HepG2 (cell line): ENCODE measurements around the gene ITK. TPM values are rescaled to one million over a fixed set of nuclear protein-coding genes. Genes with fewer than 3 reads are reported as not detected.

Source experiments
- CREB1 ChIP-seq, 2 experiments: fragments of 450-650 bp in 1 of 2; IDR thresholded peaks; 2 replicates each; pipeline ENCODE4 v1.6.1; 2016 to 2017; ENCODE audit warnings: control low read depth in 1 of 2, mild to moderate bottlenecking in 1 of 2, missing compliant biosample characterization in 1 of 2, missing genetic modification characterization in 1 of 2
- E2F5 ChIP-seq: sonication (generic); formaldehyde crosslinking; conservative IDR thresholded peaks from 2 replicates; pipeline ENCODE4 v1.4.0; 2020; ENCODE audit warnings: missing genetic modification reagents
- HNRNPK ChIP-seq: fragments of 200-400 bp; formaldehyde crosslinking; IDR thresholded peaks from 2 replicates; pipeline ENCODE4 v1.6.1; 2018; ENCODE audit warnings: low read length, low read depth, moderate library complexity, mild to moderate bottlenecking; ENCODE audit not compliant: poor library complexity, severe bottlenecking
- ISX ChIP-seq: sonication (generic); formaldehyde crosslinking; conservative IDR thresholded peaks from 2 replicates; pipeline ENCODE4 v1.5.0; 2020; ENCODE audit warnings: missing genetic modification reagents
- RFX1 ChIP-seq: fragments of 450-650 bp; IDR thresholded peaks from 2 replicates; pipeline ENCODE4 v1.6.1; 2017
- SIN3A ChIP-seq: IDR thresholded peaks from 2 replicates; pipeline ENCODE4 v1.6.1; 2011; ENCODE audit warnings: low read depth, mild to moderate bottlenecking, control low read depth, low read length, borderline replicate concordance
- USF2 ChIP-seq, 2 experiments: sonication (generic) in 1 of 2; formaldehyde crosslinking in 1 of 2; IDR thresholded peaks; 2 replicates each; pipeline versions ENCODE4 v1.5.1 to v1.6.1; 2011 to 2020; ENCODE audit warnings: borderline replicate concordance in 1 of 2, low read depth in 1 of 2, low read length in 1 of 2, mild to moderate bottlenecking in 1 of 2, missing genetic modification reagents in 1 of 2, moderate library complexity in 1 of 2
- ZFYVE20 ChIP-seq: sonication (generic); formaldehyde crosslinking; IDR thresholded peaks from 2 replicates; pipeline ENCODE4 v1.8.0; 2023; ENCODE audit warnings: low read depth, mild to moderate bottlenecking, moderate library complexity, missing genetic modification reagents, borderline replicate concordance
- ZNF280D ChIP-seq: sonication (generic); formaldehyde crosslinking; IDR thresholded peaks from 2 replicates; pipeline ENCODE4 v1.5.1; 2020; ENCODE audit warnings: mild to moderate bottlenecking, missing genetic modification reagents
- ZNF383 ChIP-seq: sonication (generic); formaldehyde crosslinking; IDR thresholded peaks from 2 replicates; pipeline ENCODE4 v1.4.0; 2020; ENCODE audit warnings: missing genetic modification reagents, mild to moderate bottlenecking, borderline replicate concordance
- ZNF775 ChIP-seq: sonication (generic); formaldehyde crosslinking; IDR thresholded peaks from 2 replicates; pipeline ENCODE4 v1.4.0; 2020; ENCODE audit warnings: missing genetic modification reagents, mild to moderate bottlenecking, moderate library complexity, borderline replicate concordance
- ZNF780A ChIP-seq: sonication (generic); formaldehyde crosslinking; IDR thresholded peaks from 2 replicates; pipeline ENCODE4 v1.8.0; 2022; ENCODE audit warnings: mild to moderate bottlenecking, missing genetic modification reagents, moderate library complexity
- polyA plus RNA-seq, 8 experiments: library from polyadenylated mRNA; depleted of rRNA in 3 of 8; stranded (reverse) in 7 of 8; unstranded in 1 of 8; fragments of >200 nt; fragmentation: Illumina TruSeq in 4 of 8; extraction: Trizol in 4 of 8; gene quantifications; 2 replicates each; pipeline versions ENCODE4 v1.2.1 to v1.2.3, GENCODE V29; 2011 to 2016; ENCODE audit warnings: low read depth in 4 of 8, missing spikeins in 1 of 8, mixed read lengths in 1 of 8; ENCODE audit not compliant: insufficient read depth in 1 of 8
- total RNA-seq, 5 experiments: library from RNA; depleted of rRNA; stranded (reverse); fragments of >200 nt; fragmentation: Illumina TruSeq; extraction: Trizol; gene quantifications; 2 replicates each; pipeline ENCODE4 v1.2.3, GENCODE V29; 2016; ENCODE audit warnings: low read depth in 1 of 5
- TF ChIP-seq, protein P1 (sequence below): IDR thresholded peaks from 2 replicates; pipeline ENCODE4 v1.6.1; 2016
- TF ChIP-seq, protein P2 (sequence below): sonication (generic); formaldehyde crosslinking; IDR thresholded peaks from 2 replicates; pipeline ENCODE4 v1.4.0; 2020; ENCODE audit warnings: mild to moderate bottlenecking, missing genetic modification reagents
- TF ChIP-seq, protein P3 (sequence below): sonication (generic); formaldehyde crosslinking; IDR thresholded peaks from 2 replicates; pipeline ENCODE4 v1.4.0; 2020; ENCODE audit warnings: missing genetic modification reagents

ITK gene
- total and polyA plus RNA-seq, 2 of the 13 experiments (the other 11 are each of a cell fraction or from before 2014, with no cell fraction given), result 0.01 TPM; not detected in 1

GRCh38 chr5:157265714-157266285 is 85.2 kb downstream of the ITK start, which contains the start of gene CYFIP2 (continued):
- TF ChIP-seq, protein P1, sequence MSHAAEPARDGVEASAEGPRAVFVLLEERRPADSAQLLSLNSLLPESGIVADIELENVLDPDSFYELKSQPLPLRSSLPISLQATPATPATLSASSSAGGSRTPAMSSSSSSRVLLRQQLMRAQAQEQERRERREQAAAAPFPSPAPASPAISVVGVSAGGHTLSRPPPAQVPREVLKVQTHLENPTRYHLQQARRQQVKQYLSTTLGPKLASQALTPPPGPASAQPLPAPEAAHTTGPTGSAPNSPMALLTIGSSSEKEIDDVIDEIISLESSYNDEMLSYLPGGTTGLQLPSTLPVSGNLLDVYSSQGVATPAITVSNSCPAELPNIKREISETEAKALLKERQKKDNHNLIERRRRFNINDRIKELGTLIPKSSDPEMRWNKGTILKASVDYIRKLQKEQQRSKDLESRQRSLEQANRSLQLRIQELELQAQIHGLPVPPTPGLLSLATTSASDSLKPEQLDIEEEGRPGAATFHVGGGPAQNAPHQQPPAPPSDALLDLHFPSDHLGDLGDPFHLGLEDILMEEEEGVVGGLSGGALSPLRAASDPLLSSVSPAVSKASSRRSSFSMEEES, result no peak
- TF ChIP-seq ISX (CRISPR knock-in tag) (no peak), SIN3A (0 out of 2 replicates have a peak, but pooled peaks have one; percentile 41), ZNF775 (CRISPR knock-in tag) (no peak), E2F5 (no peak), ZNF383 (CRISPR knock-in tag) (no peak), HNRNPK (no peak), ZNF280D (CRISPR knock-in tag) (no peak), CREB1 (IDR thresholded peaks at IDR 0.05) (no peak), CREB1 (CRISPR knock-in tag; IDR thresholded peaks at IDR 0.05) (no peak), ZNF780A (CRISPR knock-in tag) (no peak), RFX1 (no peak), USF2 (IDR thresholded peaks at IDR 0.05; ENCODE audit: low read depth, low read length) (no peak), USF2 (CRISPR knock-in tag; IDR thresholded peaks at IDR 0.05; ENCODE audit: borderline replicate concordance) (no peak), ZFYVE20 (CRISPR knock-in tag) (no peak)
- TF ChIP-seq, protein P2, sequence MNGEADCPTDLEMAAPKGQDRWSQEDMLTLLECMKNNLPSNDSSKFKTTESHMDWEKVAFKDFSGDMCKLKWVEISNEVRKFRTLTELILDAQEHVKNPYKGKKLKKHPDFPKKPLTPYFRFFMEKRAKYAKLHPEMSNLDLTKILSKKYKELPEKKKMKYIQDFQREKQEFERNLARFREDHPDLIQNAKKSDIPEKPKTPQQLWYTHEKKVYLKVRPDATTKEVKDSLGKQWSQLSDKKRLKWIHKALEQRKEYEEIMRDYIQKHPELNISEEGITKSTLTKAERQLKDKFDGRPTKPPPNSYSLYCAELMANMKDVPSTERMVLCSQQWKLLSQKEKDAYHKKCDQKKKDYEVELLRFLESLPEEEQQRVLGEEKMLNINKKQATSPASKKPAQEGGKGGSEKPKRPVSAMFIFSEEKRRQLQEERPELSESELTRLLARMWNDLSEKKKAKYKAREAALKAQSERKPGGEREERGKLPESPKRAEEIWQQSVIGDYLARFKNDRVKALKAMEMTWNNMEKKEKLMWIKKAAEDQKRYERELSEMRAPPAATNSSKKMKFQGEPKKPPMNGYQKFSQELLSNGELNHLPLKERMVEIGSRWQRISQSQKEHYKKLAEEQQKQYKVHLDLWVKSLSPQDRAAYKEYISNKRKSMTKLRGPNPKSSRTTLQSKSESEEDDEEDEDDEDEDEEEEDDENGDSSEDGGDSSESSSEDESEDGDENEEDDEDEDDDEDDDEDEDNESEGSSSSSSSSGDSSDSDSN (CRISPR knock-in tag), result peak; percentile 42
- TF ChIP-seq, protein P3, sequence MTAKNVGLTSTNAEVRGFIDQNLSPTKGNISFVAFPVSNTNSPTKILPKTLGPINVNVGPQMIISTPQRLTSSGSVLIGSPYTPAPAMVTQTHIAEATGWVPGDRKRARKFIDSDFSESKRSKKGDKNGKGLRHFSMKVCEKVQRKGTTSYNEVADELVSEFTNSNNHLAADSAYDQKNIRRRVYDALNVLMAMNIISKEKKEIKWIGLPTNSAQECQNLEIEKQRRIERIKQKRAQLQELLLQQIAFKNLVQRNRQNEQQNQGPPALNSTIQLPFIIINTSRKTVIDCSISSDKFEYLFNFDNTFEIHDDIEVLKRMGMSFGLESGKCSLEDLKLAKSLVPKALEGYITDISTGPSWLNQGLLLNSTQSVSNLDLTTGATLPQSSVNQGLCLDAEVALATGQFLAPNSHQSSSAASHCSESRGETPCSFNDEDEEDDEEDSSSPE (CRISPR knock-in tag), result no peak
